ENCODE results near the gene CNNM4. TPM values are rescaled to one million over a fixed set of nuclear protein-coding genes. Genes with fewer than 3 reads are reported as not detected.
A peak's percentile ranks its signal among the peaks of the same experiment; 100 is the strongest.
"Not testable (repeated sequence)": the region's sequence is repeated elsewhere in the genome, so short reads cannot be mapped to it uniquely, and the experiment has no call there.

The CNNM4 gene
- total RNA-seq, 1 experiment from 2014 or later: 1.7 TPM

- DNase-seq (ENCODE audit: low read depth, low spot score): no peak
- in situ Hi-C loops (cut with HindIII; ENCODE audit: low pct_unique_long_range_greater_than_20kb, low sequenced_read_pairs): no loop called here
These were observed 42.0 kb downstream of the CNNM4 start for GRCh38 chr2:96802721-96803120.

GRCh38 chr2:96804986-96805385, 44.3 kb downstream of the CNNM4 start:
- DNase-seq (ENCODE audit: low read depth, low spot score): no peak
- in situ Hi-C loops (cut with HindIII; ENCODE audit: low pct_unique_long_range_greater_than_20kb, low sequenced_read_pairs): no loop called here

- in situ Hi-C loops (cut with HindIII; ENCODE audit: low pct_unique_long_range_greater_than_20kb, low sequenced_read_pairs); DNase-seq (ENCODE audit: low read depth, low spot score): not testable (repeated sequence)
These were observed 45.2 kb downstream of the CNNM4 start for GRCh38 chr2:96805946-96806345.

- in situ Hi-C loops (cut with HindIII; ENCODE audit: low pct_unique_long_range_greater_than_20kb, low sequenced_read_pairs): no loop called here
- DNase-seq (ENCODE audit: low read depth, low spot score): no peak
These were observed 45.9 kb downstream of the CNNM4 start for GRCh38 chr2:96806468-96807126.

- no peak for DNase-seq (ENCODE audit: low read depth, low spot score)
- in situ Hi-C loops (cut with HindIII; ENCODE audit: low pct_unique_long_range_greater_than_20kb, low sequenced_read_pairs): no loop called here
These were observed 46.4 kb downstream of the CNNM4 start for GRCh38 chr2:96807127-96807471.

GRCh38 chr2:96808176-96808837, 47.6 kb downstream of the CNNM4 start:
- no peak for DNase-seq (ENCODE audit: low read depth, low spot score)
- in situ Hi-C loops (cut with HindIII; ENCODE audit: low pct_unique_long_range_greater_than_20kb, low sequenced_read_pairs): no loop called here

- in situ Hi-C loops (cut with HindIII; ENCODE audit: low pct_unique_long_range_greater_than_20kb, low sequenced_read_pairs): no loop called here
- no peak for DNase-seq (ENCODE audit: low read depth, low spot score)
These were observed 48.6 kb downstream of the CNNM4 start for GRCh38 chr2:96809216-96809882.

GRCh38 chr2:96809951-96810782, 49.5 kb downstream of the CNNM4 start:
- no peak for DNase-seq (ENCODE audit: low read depth, low spot score)
- in situ Hi-C loops (cut with HindIII; ENCODE audit: low pct_unique_long_range_greater_than_20kb, low sequenced_read_pairs): no loop called here

GRCh38 chr2:96810783-96811192, 50.1 kb downstream of the CNNM4 start:
- in situ Hi-C loops (cut with HindIII; ENCODE audit: low pct_unique_long_range_greater_than_20kb, low sequenced_read_pairs): no loop called here
- DNase-seq (ENCODE audit: low read depth, low spot score): no peak

- no peak for DNase-seq (ENCODE audit: low read depth, low spot score)
- in situ Hi-C loops (cut with HindIII; ENCODE audit: low pct_unique_long_range_greater_than_20kb, low sequenced_read_pairs): no loop called here
These were observed 51.2 kb downstream of the CNNM4 start for GRCh38 chr2:96811917-96812316.

GRCh38 chr2:96813656-96814055, 53.0 kb downstream of the CNNM4 start:
- in situ Hi-C loops (cut with HindIII; ENCODE audit: low pct_unique_long_range_greater_than_20kb, low sequenced_read_pairs): no loop called here
- DNase-seq (ENCODE audit: low read depth, low spot score): no peak

GRCh38 chr2:96815326-96816126, 54.8 kb downstream of the CNNM4 start:
- in situ Hi-C loops (cut with HindIII; ENCODE audit: low pct_unique_long_range_greater_than_20kb, low sequenced_read_pairs): no loop called here
- DNase-seq (ENCODE audit: low read depth, low spot score): no peak

GRCh38 chr2:96816127-96816835, 55.6 kb downstream of the CNNM4 start, which contains the start of gene CNNM3:
Gene CNNM3, plus strand, starts transcription at chr2:96816268. Its CDS starts 10 bp downstream, at chr2:96816278.
- in situ Hi-C loops (cut with HindIII; ENCODE audit: low pct_unique_long_range_greater_than_20kb, low sequenced_read_pairs): no loop called here
- peak; percentile 91 for DNase-seq (ENCODE audit: low read depth, low spot score)

- no peak for DNase-seq (ENCODE audit: low read depth, low spot score)
- in situ Hi-C loops (cut with HindIII; ENCODE audit: low pct_unique_long_range_greater_than_20kb, low sequenced_read_pairs): no loop called here
These were observed 56.4 kb downstream of the CNNM4 start for GRCh38 chr2:96816836-96817702.

- in situ Hi-C loops (cut with HindIII; ENCODE audit: low pct_unique_long_range_greater_than_20kb, low sequenced_read_pairs): no loop called here
- no peak for DNase-seq (ENCODE audit: low read depth, low spot score)
These were observed 57.2 kb downstream of the CNNM4 start for GRCh38 chr2:96817882-96818281.

Data from SK-MEL-5 (cell line).